GM18520 (cell line): ENCODE results near the gene ALX1.
"Not testable (repeated sequence)": the region's sequence is repeated elsewhere in the genome, so short reads cannot be mapped to it uniquely, and the experiment has no call there.

ENCODE experiments used
- ATAC-seq: cut with Tn5 transposase; IDR thresholded peaks from one replicate; pipeline ENCODE4 v1.9.1; 2021; ENCODE audit not compliant: unreplicated experiment

Gene ALX1

DNA sequence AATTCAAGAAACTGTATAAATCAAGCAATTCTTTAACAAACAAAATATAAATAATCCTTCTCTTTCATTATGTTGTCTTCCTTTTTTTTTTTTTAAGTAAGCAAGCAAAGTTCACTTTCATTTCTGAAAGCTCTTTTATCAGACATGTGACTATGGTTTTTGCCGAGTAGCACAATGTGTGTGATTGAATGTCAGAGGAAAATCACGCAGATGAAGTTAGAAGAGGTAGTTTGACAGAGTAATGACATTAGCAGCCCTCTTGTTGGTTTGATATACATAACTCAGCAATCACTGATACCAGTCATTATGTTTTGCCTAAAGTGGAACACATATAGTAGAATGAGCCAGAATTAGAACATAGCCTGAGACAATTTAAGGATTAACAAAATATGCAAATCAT is 19.0 kb downstream of the ALX1 start:
- ATAC-seq, result no peak

- no peak for ATAC-seq
These were observed 21.0 kb downstream of the ALX1 start for GRCh38 chr12:85301051-85301450.

DNA sequence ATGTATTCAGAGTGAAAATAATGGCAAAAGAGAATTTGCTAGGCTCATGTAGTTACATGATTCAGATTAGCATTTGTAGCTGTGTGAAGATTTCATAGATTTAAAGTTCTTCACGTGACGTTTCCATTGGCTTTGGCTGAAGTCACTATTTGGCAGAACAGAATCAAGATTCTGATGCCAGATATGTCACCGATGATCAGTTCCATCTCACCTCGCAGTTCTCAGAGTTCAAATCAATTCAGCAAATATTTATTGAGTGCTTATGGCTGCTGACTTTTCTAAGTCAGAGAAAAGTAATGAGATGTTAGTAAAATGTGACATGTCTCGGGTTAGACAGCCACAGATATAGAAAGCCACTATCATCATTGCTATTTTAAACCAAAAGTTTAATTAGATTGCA is 28.4 kb downstream of the ALX1 start:
- no peak for ATAC-seq

DNA sequence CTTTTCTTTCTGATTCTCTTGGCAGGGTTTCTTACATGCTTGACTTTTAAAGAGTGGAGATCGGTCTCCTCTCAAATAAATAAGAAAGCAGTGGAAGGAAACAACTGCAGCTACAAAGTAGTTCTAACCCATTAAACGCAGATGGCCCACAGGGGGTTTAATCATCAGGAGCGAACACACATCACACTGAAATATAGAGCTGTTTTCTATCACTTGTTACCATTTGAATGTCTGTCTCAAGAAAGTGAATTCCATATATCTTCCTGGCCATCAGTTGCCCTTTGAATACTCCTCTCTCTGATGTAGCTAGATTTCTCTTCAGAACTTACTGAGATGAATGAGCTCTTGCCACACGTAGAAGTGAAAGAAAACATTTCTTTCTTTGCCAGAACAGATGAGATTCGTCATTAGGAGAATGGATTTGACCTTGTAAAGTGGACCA is 29.1 kb downstream of the ALX1 start:
- ATAC-seq, result no peak

DNA sequence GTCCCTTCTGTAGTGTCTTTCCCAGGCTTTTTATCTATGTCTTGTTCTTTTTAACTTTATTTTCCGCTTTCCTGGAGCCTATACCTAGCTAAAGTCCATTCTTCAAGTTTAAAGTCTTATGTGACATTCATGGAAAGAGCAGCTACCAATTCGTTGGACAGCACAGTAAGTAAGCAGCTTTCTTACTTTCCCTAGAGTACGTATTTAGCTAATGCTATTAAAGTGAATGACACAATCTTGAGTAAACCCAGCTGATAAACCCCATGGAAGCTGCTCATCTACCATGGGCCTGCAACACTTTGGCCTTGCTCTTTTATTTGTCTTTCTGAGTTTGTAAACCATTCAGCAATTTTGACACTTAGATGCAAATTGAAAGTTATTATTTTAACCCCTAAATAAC is 30.0 kb downstream of the ALX1 start:
- no peak for ATAC-seq

DNA sequence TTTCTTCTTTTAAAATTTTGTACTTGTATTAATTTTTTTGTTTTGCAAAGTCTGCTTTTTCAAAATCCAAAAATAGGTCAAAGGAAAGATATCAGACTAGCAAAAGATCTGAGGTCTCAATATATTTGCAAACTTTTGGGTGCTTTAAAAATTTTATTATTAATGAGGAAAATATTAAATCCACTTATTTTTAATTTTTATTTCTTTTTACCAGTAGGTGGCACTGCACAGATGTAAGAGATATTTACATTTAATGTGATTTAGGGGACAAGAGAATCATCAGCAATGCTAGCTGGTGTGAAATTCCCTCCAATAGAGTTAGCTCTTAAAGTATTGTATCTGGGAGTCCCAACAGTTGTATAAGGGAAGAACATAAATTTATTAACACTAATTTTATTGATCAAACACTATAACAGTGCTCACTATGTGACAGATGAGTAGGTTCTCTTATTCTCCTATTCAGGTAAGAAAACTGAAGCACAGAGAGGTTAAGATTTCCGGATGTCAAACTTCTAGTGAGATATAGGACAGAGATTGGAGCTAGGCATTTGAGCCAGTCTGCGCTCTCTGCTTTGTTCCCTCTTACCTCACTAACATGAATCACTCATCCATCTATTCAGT is 30.5 kb downstream of the ALX1 start:
- ATAC-seq, result no peak

DNA sequence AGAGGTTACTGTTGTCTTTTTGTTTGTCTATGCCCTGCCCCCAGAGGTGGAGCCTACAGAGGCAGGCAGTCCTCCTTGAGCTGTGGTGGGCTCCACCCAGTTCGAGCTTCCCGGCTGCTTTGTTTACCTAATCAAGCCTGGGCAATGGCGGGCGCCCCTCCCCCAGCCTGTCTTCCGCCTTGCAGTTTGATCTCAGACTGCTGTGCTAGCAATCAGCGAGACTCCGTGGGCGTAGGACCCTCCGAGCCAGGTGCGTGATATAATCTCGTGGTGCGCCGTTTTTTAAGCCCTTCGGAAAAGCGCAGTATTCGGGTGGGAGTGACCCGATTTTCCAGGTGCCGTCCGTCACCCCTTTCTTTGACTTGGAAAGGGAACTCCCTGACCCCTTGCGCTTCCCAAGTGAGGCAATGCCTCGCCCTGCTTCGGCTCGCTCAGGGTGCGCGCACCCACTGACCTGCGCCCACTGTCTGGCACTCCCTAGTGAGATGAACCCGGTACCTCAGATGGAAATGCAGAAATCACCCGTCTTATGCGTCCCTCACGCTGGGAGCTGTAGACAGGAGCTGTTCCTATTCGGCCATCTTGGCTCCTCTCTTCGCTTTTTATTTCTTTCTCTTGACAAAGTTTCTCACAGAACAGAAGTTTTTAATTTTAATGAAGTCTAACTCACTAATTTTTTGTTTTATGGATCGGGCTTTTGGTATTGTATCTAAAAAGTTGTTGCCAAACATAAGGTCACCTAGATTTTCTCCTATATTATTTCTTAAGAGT is 38.0 kb downstream of the ALX1 start:
- not testable (repeated sequence) for ATAC-seq

DNA sequence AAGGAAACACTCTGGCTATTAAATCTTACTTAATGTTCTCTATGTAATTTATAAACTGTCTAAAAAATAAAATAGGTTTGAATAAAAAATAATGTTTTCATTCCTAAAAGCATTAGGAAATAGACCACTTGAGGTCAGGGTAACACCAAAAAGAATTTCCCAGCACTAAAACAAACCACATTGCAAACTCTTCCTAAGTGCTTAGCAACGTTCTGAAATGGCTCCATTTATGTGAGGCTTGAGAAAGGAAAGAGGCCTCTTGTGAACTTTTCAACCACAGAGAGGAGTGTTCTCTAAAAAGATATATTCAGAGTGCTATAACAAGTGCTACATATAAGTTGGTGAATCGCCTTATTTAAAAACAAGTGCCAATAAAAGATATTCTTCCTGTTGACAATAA is 42.7 kb downstream of the ALX1 start:
- no peak for ATAC-seq

- no peak for ATAC-seq
These were observed 45.4 kb downstream of the ALX1 start for GRCh38 chr12:85325442-85325841.

GRCh38 chr12:85329913-85330312 is 49.9 kb downstream of the ALX1 start:
- ATAC-seq, result no peak

GRCh38 chr12:85348779-85349178 is 68.8 kb downstream of the ALX1 start:
- ATAC-seq, result no peak

DNA sequence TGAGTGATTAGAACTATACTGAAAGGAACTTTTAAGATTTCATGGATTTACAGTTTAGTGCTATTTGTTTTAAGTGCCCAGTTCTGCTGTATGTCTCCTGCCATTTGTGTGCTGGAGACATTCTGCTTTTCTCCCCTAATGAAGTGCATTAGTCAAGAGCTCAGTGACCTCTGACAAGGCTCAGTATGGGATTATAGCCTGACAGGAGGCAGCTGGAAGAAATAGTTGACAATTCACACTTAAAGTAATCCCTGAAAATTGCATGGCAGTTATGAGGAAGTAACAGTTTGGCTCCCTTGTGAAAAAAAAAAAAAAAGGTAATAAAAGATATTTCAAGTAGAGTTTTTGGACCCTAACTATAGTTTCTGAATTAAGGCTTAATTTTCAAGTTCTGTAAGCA is 70.3 kb downstream of the ALX1 start:
- ATAC-seq, result no peak
